SK-N-SH treated with all-trans-retinoic acid at 6 μM for 48 hours (cell line): Measurements from ENCODE around the gene MET.

Source experiments
- ATAC-seq: fragments of 200-7000 bp; cut with Tn5 transposase; 3 replicates; pipeline ENCODE4 v1.9.1; 2020; ENCODE audit warnings: mild to moderate bottlenecking, moderate library complexity
- ARNTL ChIP-seq: fragments of 450-650 bp; formaldehyde crosslinking; IDR thresholded peaks from 2 replicates; pipeline ENCODE4 v1.5.0; 2020; ENCODE audit warnings: low read depth, mild to moderate bottlenecking, moderate library complexity, borderline replicate concordance
- BACH2 ChIP-seq: fragments of 250-450 bp; sonication (Bioruptor Pico); IDR thresholded peaks from 2 replicates; pipeline ENCODE4 v1.9.0; 2021; ENCODE audit warnings: mild to moderate bottlenecking, borderline replicate concordance
- CSDC2 ChIP-seq: fragments of 250-450 bp; sonication (Bioruptor Pico); IDR thresholded peaks from 2 replicates; pipeline ENCODE4 v1.5.0; 2020; ENCODE audit warnings: mild to moderate bottlenecking, moderate library complexity
- CSRNP3 ChIP-seq: fragments of 250-450 bp; sonication (Bioruptor Pico); IDR thresholded peaks from 2 replicates; pipeline ENCODE4 v1.5.1; 2021; ENCODE audit warnings: mild to moderate bottlenecking, moderate library complexity
- ESRRG ChIP-seq: fragments of 250-450 bp; sonication (Bioruptor Pico); IDR thresholded peaks from 2 replicates; pipeline ENCODE4 v1.6.1; 2021; ENCODE audit warnings: mild to moderate bottlenecking
- GLIS3 ChIP-seq: fragments of 250-450 bp; sonication (Bioruptor Pico); IDR thresholded peaks from 2 replicates; pipeline ENCODE4 v1.5.0; 2020; ENCODE audit warnings: mild to moderate bottlenecking, moderate library complexity
- ISL1 ChIP-seq: fragments of 250-450 bp; sonication (Bioruptor Pico); IDR thresholded peaks from 2 replicates; pipeline ENCODE4 v2.1.2; 2022; ENCODE audit warnings: mild to moderate bottlenecking, moderate library complexity
- OSR1 ChIP-seq: fragments of 250-450 bp; sonication (Bioruptor Pico); IDR thresholded peaks from 2 replicates; pipeline ENCODE4 v1.8.0; 2022; ENCODE audit warnings: moderate library complexity, mild to moderate bottlenecking, inconsistent platforms
- PATZ1 ChIP-seq: fragments of 250-450 bp; sonication (Bioruptor Pico); IDR thresholded peaks from 2 replicates; pipeline ENCODE4 v1.8.0; 2020; ENCODE audit warnings: mild to moderate bottlenecking, moderate library complexity, borderline replicate concordance
- PPARA ChIP-seq: fragments of 250-450 bp; sonication (Bioruptor Pico); IDR thresholded peaks from 2 replicates; pipeline ENCODE4 v1.5.0; 2020; ENCODE audit warnings: mild to moderate bottlenecking, borderline replicate concordance
- RARB ChIP-seq: fragments of 250-450 bp; sonication (Bioruptor Pico); IDR thresholded peaks from 2 replicates; pipeline ENCODE4 v1.8.0; 2021; ENCODE audit warnings: mild to moderate bottlenecking, moderate library complexity
- TCF4 ChIP-seq: fragments of 250-450 bp; sonication (Bioruptor Pico); IDR thresholded peaks from 2 replicates; pipeline ENCODE4 v1.8.0; 2021; ENCODE audit warnings: mild to moderate bottlenecking, moderate library complexity, borderline replicate concordance
- TOX ChIP-seq: fragments of 250-450 bp; sonication (Bioruptor Pico); IDR thresholded peaks from 2 replicates; pipeline ENCODE4 v1.8.0; 2021; ENCODE audit warnings: mild to moderate bottlenecking, moderate library complexity, borderline replicate concordance
- ZC3H10 ChIP-seq: fragments of 250-450 bp; sonication (Bioruptor Pico); IDR thresholded peaks from 2 replicates; pipeline ENCODE4 v1.5.1; 2021; ENCODE audit warnings: mild to moderate bottlenecking, moderate library complexity
- ZFP3 ChIP-seq: fragments of 250-450 bp; sonication (Bioruptor Pico); IDR thresholded peaks from 2 replicates; pipeline ENCODE4 v1.5.0; 2020; ENCODE audit warnings: mild to moderate bottlenecking, moderate library complexity
- ZFP30 ChIP-seq: fragments of 450-650 bp; formaldehyde crosslinking; IDR thresholded peaks from 2 replicates; pipeline ENCODE4 v1.5.0; 2022; ENCODE audit warnings: mild to moderate bottlenecking, moderate library complexity
- ZNF565 ChIP-seq: fragments of 450-650 bp; formaldehyde crosslinking; conservative IDR thresholded peaks from 2 replicates; pipeline ENCODE4 v1.5.0; 2020; ENCODE audit warnings: low read depth, mild to moderate bottlenecking, moderate library complexity
- ZNF70 ChIP-seq: fragments of 450-650 bp; formaldehyde crosslinking; IDR thresholded peaks from 2 replicates; pipeline ENCODE4 v1.5.0; 2020; ENCODE audit warnings: mild to moderate bottlenecking, moderate library complexity
- ZNF8 ChIP-seq: fragments of 450-650 bp; formaldehyde crosslinking; IDR thresholded peaks from 2 replicates; pipeline ENCODE4 v1.5.0; 2020; ENCODE audit warnings: mild to moderate bottlenecking, moderate library complexity
- TF ChIP-seq, protein P1 (sequence below): fragments of 250-450 bp; sonication (Bioruptor Pico); IDR thresholded peaks from 2 replicates; pipeline ENCODE4 v1.8.0; 2021; ENCODE audit warnings: low read depth, mild to moderate bottlenecking, moderate library complexity, borderline replicate concordance
- TF ChIP-seq, protein P2 (sequence below): fragments of 250-450 bp; sonication (Bioruptor Pico); IDR thresholded peaks from 2 replicates; pipeline ENCODE4 v1.5.1; 2020; ENCODE audit warnings: low read depth, mild to moderate bottlenecking, moderate library complexity
- TF ChIP-seq, protein P3 (sequence below): fragments of 250-450 bp; sonication (Bioruptor Pico); IDR thresholded peaks from 2 replicates; pipeline ENCODE4 v1.5.0; 2020; ENCODE audit warnings: mild to moderate bottlenecking, moderate library complexity

Gene MET

DNA sequence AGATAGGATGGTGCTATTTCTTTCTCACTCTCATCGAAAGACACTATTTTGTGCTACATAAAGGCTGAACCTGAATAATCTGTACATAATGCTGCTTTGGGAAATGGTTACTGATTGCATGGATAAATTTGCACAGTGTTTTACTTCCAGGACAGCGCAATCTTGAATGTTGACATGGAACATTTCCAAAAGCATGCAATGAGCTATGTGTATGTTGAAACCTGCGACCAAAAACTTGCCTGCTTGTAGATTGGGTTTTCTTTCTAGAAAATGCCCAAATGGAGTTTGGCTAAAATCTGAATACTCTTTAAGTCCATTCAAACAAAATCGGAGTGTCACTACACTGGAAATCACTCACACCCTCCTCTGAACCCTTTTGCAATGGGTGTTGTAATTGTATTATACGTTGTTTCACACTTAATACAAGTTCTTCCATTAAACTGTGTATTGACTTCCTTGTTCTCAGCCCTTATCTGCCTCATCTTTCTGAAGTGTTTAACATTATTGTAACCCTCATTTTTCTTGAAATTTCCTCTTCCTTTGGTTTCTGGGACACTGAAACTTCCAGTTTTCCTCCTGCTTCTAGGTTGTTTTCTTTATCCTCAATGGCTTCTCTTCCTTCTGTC, 116.7 kb downstream of the MET start:
- no peak for ATAC-seq
- no peak for TF ChIP-seq ARNTL (CRISPR knock-in tag)
- no peak for TF ChIP-seq TOX
- no peak for TF ChIP-seq PPARA (CRISPR knock-in tag)
- TF ChIP-seq ZFP30 (CRISPR knock-in tag), result no peak
- TF ChIP-seq, protein P1, sequence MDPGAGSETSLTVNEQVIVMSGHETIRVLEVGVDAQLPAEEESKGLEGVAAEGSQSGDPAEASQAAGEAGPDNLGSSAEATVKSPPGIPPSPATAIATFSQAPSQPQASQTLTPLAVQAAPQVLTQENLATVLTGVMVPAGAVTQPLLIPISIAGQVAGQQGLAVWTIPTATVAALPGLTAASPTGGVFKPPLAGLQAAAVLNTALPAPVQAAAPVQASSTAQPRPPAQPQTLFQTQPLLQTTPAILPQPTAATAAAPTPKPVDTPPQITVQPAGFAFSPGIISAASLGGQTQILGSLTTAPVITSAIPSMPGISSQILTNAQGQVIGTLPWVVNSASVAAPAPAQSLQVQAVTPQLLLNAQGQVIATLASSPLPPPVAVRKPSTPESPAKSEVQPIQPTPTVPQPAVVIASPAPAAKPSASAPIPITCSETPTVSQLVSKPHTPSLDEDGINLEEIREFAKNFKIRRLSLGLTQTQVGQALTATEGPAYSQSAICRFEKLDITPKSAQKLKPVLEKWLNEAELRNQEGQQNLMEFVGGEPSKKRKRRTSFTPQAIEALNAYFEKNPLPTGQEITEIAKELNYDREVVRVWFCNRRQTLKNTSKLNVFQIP (CRISPR knock-in tag), result no peak

DNA sequence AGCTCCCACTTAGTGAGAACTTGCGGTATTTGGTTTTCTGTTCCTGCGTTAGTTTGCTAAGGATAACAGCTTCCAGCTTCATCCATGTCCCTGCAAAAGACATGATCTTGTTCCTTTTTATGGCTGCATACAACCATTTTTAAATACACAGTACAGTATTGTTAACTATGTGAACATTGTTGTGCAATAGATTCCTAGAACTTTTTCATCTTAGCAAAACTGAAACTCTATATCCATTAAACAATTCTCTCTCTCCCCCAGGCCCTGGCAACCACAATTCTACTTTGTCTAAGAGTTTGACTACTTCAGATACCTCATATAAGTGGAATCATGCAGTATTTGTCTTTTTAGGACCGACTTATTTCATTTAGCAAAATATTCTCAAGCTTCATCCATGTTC, 118.0 kb downstream of the MET start:
- ATAC-seq, result no peak
- TF ChIP-seq BACH2 (CRISPR knock-in tag) (no peak), OSR1 (CRISPR knock-in tag) (no peak), PATZ1 (no peak), ZNF8 (CRISPR knock-in tag) (no peak), ZFP3 (CRISPR knock-in tag) (no peak), ARNTL (CRISPR knock-in tag) (no peak), ZC3H10 (CRISPR knock-in tag) (no peak), RARB (CRISPR knock-in tag) (no peak), ZNF70 (CRISPR knock-in tag) (no peak), PPARA (CRISPR knock-in tag) (no peak), CSDC2 (no peak), CSRNP3 (CRISPR knock-in tag) (no peak), ZFP30 (CRISPR knock-in tag) (no peak), ISL1 (CRISPR knock-in tag) (no peak)
- TF ChIP-seq, protein P2, sequence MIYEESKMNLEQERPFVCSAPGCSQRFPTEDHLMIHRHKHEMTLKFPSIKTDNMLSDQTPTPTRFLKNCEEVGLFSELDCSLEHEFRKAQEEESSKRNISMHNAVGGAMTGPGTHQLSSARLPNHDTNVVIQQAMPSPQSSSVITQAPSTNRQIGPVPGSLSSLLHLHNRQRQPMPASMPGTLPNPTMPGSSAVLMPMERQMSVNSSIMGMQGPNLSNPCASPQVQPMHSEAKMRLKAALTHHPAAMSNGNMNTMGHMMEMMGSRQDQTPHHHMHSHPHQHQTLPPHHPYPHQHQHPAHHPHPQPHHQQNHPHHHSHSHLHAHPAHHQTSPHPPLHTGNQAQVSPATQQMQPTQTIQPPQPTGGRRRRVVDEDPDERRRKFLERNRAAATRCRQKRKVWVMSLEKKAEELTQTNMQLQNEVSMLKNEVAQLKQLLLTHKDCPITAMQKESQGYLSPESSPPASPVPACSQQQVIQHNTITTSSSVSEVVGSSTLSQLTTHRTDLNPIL (CRISPR knock-in tag), result no peak

- ATAC-seq, result no peak
- TF ChIP-seq BACH2 (CRISPR knock-in tag), result no peak
These were observed 120.8 kb downstream of the MET start for GRCh38 chr7:116792813-116793212.

DNA sequence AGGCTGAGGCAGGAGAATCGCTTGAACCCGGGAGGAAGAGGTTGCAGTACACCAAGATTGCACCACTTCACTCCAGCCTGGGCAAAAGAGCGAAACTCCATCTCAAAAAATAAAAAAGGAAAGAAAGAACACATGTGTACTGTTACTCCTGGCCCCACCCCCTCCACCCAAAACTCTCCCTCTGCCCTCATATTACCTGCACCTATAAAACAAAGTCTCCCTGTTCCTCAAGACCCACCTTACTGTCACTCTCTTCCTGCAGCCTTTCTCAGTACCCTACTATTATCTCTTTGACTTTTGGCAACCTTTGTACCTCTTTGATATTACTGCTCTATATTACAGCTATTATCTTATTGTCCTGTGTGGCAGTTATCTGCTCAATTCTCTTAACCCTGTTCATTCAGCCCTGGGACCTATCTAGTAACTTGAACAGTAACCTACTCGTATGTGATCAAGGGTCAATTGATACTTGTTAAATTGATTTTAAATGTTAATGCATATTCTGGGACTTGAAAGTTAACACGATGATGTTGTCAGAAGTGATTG, 121.9 kb downstream of the MET start:
- ATAC-seq, result no peak
- TF ChIP-seq ZNF70 (CRISPR knock-in tag) (no peak), RARB (CRISPR knock-in tag) (no peak), ESRRG (CRISPR knock-in tag) (no peak), CSDC2 (no peak), CSRNP3 (CRISPR knock-in tag) (no peak), GLIS3 (CRISPR knock-in tag) (no peak), ZC3H10 (CRISPR knock-in tag) (no peak), PPARA (CRISPR knock-in tag) (no peak), ISL1 (CRISPR knock-in tag) (no peak), ZNF565 (CRISPR knock-in tag) (no peak), ZFP3 (CRISPR knock-in tag) (no peak), TCF4 (CRISPR knock-in tag) (no peak)
- TF ChIP-seq, protein P3, sequence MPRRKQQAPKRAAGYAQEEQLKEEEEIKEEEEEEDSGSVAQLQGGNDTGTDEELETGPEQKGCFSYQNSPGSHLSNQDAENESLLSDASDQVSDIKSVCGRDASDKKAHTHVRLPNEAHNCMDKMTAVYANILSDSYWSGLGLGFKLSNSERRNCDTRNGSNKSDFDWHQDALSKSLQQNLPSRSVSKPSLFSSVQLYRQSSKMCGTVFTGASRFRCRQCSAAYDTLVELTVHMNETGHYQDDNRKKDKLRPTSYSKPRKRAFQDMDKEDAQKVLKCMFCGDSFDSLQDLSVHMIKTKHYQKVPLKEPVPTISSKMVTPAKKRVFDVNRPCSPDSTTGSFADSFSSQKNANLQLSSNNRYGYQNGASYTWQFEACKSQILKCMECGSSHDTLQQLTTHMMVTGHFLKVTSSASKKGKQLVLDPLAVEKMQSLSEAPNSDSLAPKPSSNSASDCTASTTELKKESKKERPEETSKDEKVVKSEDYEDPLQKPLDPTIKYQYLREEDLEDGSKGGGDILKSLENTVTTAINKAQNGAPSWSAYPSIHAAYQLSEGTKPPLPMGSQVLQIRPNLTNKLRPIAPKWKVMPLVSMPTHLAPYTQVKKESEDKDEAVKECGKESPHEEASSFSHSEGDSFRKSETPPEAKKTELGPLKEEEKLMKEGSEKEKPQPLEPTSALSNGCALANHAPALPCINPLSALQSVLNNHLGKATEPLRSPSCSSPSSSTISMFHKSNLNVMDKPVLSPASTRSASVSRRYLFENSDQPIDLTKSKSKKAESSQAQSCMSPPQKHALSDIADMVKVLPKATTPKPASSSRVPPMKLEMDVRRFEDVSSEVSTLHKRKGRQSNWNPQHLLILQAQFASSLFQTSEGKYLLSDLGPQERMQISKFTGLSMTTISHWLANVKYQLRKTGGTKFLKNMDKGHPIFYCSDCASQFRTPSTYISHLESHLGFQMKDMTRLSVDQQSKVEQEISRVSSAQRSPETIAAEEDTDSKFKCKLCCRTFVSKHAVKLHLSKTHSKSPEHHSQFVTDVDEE (CRISPR knock-in tag), result no peak
- TF ChIP-seq, protein P2 (CRISPR knock-in tag), result no peak
